ENCODE data around the gene AKR7A3. TPM values are rescaled to one million over a fixed set of nuclear protein-coding genes. Genes with fewer than 3 reads are reported as not detected.

AKR7A3 gene
- total RNA-seq, 1 donor from 2014 or later = 2.1 TPM

DNA sequence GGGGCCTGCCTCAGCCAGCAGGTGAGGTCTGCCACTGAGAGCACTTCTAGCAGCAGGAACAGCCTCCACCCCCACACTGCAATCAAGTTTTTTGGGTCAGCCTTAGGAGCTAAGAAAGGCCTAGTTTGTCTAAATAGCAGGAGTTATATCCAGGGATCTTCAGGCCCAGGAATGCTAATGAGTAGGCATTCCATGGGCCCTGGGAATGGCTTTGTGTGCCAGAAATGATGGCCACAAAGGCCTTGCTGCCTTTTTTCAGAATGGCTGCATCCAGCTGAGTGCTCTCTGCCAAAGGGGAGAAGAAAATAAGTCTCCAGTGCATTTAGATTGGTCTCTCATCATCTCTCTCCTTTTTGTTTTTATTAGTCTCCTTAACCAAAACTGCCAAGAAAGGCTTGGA is 34.2 kb downstream of the AKR7A3 start:
- H3K36me3 Mint-ChIP-seq (ENCODE audit: insufficient read depth) = peaks cover 5% of the 10 kb centered on the region
- DNase-seq (ENCODE audit: low spot score, unreplicated experiment) = no peak

DNA sequence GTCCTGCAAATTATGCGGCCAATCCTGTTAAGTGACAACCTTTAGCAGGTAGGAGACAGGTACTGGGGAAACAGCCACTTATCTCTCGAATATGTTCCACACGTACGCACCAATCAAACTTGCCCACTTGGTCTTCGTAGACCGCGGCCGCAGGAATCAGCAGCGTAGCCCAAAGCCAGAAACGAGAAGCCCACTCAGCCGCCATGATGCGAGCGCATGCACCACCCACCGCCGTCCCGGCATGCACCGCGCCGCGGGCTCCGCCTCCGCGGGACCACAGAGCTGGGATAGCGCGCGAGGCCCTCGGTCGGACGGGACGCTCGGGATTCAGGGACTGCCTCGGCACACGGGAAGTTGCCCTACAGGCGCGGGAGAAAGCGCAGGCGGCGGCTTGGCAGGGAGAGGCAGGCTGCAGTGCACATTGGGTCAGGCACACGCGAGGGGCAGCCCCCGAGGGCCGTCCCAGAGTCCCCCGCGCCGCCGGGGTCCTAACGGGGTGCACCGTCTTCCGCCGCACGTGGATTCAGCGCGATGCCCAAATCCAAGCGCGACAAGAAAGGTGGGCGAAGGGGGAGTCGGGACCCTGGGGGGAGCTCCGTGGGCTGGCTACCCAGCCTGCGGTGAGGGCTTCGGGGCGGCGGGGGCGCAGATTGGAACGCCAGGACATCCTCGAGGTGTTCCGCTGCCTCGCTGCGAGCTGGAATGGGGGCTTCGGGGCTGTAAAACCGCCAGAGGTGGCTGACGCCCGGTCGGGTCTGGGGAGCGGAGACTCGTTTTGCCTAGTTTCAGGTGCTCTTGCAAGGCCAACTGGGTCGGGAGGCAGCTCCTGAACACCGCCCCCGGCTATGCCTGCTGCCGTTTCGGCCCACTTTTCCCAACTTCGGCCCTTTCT is 37.0 kb downstream of the AKR7A3 start, which contains the start of the genes EMC1 and MRTO4:
TSS of gene EMC1 (minus strand) at position 220 of the 892 bp plus-strand sequence. CDS start at position 205, 15 bp downstream.
TSS of gene MRTO4 (plus strand) at position 501 of the 892 bp plus-strand sequence. CDS start at position 532, 31 bp downstream.
- Mint-ChIP-seq H3K9me3 (ENCODE audit: low read depth) (no peaks in the 10 kb centered on the region), H3K27ac (peak within 1 kb of the TSS; percentile 96), H3K36me3 (ENCODE audit: insufficient read depth) (no peaks in the 10 kb centered on the region), H3K27me3 (no peaks in the 10 kb centered on the region), H3K4me1 (ENCODE audit: low read depth) (peaks cover 21% of the 10 kb centered on the region), H3K4me3 (ENCODE audit: low read depth) (peak within 1 kb of the TSS; percentile 97)
- peak; percentile 84 for DNase-seq (ENCODE audit: low spot score, unreplicated experiment)
- TF ChIP-seq, protein P1, sequence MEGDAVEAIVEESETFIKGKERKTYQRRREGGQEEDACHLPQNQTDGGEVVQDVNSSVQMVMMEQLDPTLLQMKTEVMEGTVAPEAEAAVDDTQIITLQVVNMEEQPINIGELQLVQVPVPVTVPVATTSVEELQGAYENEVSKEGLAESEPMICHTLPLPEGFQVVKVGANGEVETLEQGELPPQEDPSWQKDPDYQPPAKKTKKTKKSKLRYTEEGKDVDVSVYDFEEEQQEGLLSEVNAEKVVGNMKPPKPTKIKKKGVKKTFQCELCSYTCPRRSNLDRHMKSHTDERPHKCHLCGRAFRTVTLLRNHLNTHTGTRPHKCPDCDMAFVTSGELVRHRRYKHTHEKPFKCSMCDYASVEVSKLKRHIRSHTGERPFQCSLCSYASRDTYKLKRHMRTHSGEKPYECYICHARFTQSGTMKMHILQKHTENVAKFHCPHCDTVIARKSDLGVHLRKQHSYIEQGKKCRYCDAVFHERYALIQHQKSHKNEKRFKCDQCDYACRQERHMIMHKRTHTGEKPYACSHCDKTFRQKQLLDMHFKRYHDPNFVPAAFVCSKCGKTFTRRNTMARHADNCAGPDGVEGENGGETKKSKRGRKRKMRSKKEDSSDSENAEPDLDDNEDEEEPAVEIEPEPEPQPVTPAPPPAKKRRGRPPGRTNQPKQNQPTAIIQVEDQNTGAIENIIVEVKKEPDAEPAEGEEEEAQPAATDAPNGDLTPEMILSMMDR (IDR thresholded peaks at IDR 0.05; ENCODE audit: unreplicated experiment) = no peak

More for the DNA sequence above, 34.2 kb downstream of the AKR7A3 start:
- Mint-ChIP-seq H3K27me3 (no peaks in the 10 kb centered on the region), H3K4me3 (ENCODE audit: low read depth) (no peak overlapping the region), H3K4me1 (ENCODE audit: low read depth) (peaks cover 21% of the 10 kb centered on the region), H3K27ac (no peak overlapping the region), H3K9me3 (ENCODE audit: low read depth) (no peaks in the 10 kb centered on the region)
- TF ChIP-seq, protein P1 (IDR thresholded peaks at IDR 0.05; ENCODE audit: unreplicated experiment) = no peak

DNA sequence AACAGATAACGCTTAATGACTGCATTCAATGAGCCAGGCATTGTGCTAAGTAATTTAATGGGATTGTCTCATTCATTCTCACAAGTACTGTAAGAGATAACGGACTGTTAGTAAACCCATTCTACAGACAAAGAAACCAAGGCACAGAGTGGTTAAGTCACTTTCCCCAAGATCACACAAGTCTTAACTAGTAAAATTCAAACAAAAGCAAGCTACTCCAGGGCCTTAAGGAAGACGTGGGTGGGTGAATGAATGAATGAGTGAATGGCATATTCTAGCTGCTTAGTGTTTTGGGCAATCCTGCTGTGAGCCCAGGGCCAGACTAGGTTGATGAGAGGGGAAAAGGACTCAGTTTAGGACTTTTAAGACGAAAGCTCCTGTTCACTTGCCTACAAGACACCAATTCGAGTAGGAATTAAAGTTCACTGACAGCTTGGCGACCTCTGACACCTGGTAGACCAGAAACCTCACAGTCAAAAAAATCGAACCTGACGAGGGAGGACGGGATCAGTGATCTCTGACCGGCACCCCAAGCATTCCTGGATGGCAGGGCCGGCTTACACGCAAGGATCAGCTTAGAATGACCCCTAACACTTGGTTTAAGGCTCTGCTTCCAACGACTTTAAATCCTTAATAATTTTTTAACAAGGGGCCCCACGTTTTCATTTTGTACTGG is 37.8 kb downstream of the AKR7A3 start:
- Mint-ChIP-seq H3K4me1 (ENCODE audit: low read depth) (peaks cover 21% of the 10 kb centered on the region), H3K36me3 (ENCODE audit: insufficient read depth) (no peaks in the 10 kb centered on the region), H3K4me3 (ENCODE audit: low read depth) (peak overlapping the region; percentile 97), H3K9me3 (ENCODE audit: low read depth) (no peaks in the 10 kb centered on the region), H3K27me3 (no peaks in the 10 kb centered on the region), H3K27ac (peak overlapping the region; percentile 96)
- no peak for DNase-seq (ENCODE audit: low spot score, unreplicated experiment)
- TF ChIP-seq, protein P1 (IDR thresholded peaks at IDR 0.05; ENCODE audit: unreplicated experiment) = no peak

DNA sequence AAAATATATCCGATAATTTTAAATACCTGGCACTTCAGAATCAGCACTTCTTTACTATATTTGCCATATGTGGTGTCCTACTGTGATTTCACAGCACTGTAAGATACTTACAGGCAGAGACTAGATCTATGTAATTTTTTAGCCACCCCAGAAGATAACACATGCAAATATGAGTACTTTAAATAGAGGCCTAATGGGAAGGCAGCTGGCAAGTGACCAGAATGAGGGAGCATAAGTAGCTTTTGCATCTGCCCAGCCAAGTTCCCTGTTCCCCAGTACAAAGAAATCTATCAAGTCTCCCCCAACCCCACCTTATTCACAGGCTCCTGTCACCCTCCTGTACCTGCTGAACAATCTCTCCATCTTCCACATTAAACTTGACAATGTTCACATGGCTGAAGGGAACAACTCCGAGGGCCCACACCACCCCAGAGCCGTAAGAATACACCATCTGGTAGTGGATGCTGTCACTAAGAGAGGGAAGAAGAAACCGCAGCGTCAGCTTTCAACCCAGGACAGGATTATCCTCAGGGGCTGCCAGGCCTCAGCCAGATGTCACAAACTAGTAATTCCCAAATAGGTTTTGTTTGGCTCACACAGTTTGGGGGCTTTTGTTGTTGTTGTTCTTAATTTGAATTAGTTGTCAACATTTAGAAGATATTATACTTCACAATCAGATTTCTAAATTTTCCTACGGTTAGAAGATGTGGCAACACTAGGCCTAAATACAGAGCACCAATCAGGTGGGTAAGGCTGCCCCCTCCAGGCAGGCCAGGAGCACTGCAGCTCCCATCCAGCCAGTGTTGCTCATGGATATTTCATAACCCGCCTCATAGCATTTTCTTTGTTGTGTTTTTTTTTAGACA is 47.7 kb downstream of the AKR7A3 start:
- TF ChIP-seq, protein P1 (IDR thresholded peaks at IDR 0.05; ENCODE audit: unreplicated experiment) = peak; percentile 89
- peaks cover 13% of the 10 kb centered on the region for H3K36me3 Mint-ChIP-seq (ENCODE audit: insufficient read depth)
- DNase-seq (ENCODE audit: low spot score, unreplicated experiment) = peak; percentile 33
- H3K4me3 Mint-ChIP-seq (ENCODE audit: low read depth) = no peak overlapping the region
- no peaks in the 10 kb centered on the region for H3K4me1 Mint-ChIP-seq (ENCODE audit: low read depth)
- no peaks in the 10 kb centered on the region for H3K27me3 Mint-ChIP-seq
- no peaks in the 10 kb centered on the region for H3K9me3 Mint-ChIP-seq (ENCODE audit: low read depth)
- H3K27ac Mint-ChIP-seq = no peak overlapping the region

Measured in progenitor cell of endocrine pancreas (in vitro differentiated cells).